Astrocyte of the spinal cord (primary cell): ENCODE results near the gene SULT1C3.

ENCODE experiments used
- DNase-seq: peaks from one replicate; pipeline ENCODE4 v3.0.0; 2011; ENCODE audit warnings: low read depth, low spot score
- H3K4me3 ChIP-seq: 2 replicates; pipeline ENCODE4 v1.5.1; 2011; ENCODE audit warnings: low read depth, mild to moderate bottlenecking, low read length, moderate library complexity
- in situ Hi-C: cut with HindIII; loops from 2 replicates; pipeline ENCODE4 v1.10.0; 2017; ENCODE audit warnings: low sequenced_read_pairs
- TF ChIP-seq, protein P1 (sequence below): IDR thresholded peaks from 2 replicates; pipeline ENCODE4 v1.5.1; 2012; ENCODE audit warnings: low read depth, mild to moderate bottlenecking, low read length, inconsistent platforms

Gene SULT1C3

DNA sequence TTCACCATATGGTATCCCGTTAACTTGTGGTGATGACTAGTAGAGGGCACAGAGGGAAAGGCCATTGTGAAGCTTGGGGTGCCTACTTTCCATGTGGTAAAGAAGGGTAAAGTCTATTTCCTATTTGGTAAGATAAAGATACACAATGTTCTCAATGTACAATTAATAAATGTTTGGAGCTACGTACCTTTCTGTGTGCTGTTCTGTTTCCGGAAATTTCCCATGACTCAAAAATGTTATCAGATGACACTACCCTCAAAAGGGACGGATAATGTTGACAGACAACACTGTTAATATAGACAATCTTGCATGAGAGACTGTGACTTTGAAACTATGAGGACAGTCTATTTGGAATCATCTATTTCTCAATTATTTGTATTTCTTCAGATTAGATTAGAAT, 4.2 kb upstream of the SULT1C3 start:
- no peak overlapping the region for H3K4me3 ChIP-seq
- no peak for DNase-seq
- TF ChIP-seq, protein P1, sequence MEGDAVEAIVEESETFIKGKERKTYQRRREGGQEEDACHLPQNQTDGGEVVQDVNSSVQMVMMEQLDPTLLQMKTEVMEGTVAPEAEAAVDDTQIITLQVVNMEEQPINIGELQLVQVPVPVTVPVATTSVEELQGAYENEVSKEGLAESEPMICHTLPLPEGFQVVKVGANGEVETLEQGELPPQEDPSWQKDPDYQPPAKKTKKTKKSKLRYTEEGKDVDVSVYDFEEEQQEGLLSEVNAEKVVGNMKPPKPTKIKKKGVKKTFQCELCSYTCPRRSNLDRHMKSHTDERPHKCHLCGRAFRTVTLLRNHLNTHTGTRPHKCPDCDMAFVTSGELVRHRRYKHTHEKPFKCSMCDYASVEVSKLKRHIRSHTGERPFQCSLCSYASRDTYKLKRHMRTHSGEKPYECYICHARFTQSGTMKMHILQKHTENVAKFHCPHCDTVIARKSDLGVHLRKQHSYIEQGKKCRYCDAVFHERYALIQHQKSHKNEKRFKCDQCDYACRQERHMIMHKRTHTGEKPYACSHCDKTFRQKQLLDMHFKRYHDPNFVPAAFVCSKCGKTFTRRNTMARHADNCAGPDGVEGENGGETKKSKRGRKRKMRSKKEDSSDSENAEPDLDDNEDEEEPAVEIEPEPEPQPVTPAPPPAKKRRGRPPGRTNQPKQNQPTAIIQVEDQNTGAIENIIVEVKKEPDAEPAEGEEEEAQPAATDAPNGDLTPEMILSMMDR, result no peak
- in situ Hi-C loops, result no loop called here

DNA sequence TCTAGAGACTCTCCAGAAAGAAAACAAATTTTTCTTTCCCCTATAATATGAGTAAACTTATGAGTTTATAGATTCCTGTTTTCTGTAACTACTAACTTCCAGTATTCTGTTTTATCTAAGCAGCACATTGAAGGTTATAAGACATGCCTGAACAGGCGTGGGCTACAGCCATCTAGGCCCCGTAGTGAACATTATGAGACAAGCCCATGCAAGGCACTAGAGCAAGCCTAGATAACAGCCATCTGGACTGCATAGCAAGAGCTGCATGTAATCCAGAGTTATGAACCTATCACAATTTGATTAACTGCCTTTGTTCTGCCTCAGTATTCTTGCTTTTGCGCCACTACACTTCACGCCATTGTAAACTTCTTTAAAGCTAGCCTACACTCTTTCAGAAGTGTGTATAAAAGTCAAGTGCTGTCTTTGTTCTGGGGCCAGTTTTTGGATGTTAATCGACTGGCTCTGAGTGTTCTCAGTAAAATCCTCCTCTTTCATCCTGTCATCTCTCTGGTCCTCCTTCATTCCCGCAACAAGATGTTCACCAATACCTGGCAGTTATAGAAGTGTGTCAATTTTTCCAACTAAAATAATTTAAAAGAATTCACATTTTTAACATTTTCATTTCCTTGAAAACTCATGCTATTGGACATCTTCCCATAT, 3.0 kb upstream of the SULT1C3 start:
- DNase-seq, result no peak
- TF ChIP-seq, protein P1, result no peak
- in situ Hi-C loops, result no loop called here
- no peak overlapping the region for H3K4me3 ChIP-seq

DNA sequence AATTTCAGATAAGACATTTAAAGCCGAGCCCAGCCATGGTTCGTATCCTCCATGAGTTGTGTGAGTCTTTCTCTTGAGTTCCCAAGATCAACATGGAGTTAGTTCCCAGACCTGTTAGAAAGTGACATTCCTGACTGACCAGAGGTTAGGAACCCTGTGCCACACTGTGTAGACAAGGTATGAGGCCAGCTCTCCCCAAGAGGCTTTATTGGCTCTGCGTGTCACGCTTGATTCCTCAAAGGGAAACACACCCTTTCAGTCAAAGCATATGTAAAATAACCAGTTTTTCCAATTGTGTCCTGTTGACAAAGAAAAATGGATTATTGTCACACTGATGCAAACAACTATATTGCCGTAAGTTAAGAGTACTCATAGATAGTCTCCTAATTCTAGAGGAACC, 1.2 kb downstream of the SULT1C3 start:
- no peak for DNase-seq
- H3K4me3 ChIP-seq, result no peak overlapping the region
- TF ChIP-seq, protein P1, result no peak
- in situ Hi-C loops, result no loop called here

DNA sequence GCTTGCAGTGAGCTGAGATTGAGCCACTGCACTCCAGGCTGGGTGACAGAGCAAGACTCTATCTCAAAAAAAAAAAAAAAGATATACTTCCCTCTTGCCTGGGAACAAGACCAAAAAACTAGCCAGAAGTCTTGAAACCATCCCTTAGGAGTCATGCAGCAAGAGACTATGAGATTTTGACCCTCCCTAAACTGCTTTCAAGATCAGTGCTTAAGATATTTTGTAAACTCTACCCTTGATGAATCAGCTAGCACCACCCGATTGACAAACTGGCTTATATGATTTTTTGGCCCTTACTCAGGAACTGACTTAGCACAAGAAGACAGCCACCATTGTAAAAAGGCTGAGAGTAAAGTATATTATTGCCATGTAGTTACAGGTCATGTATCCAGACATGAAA, 3.8 kb downstream of the SULT1C3 start:
- DNase-seq, result no peak
- TF ChIP-seq, protein P1, result no peak
- no peak overlapping the region for H3K4me3 ChIP-seq
- in situ Hi-C loops, result no loop called here

DNA sequence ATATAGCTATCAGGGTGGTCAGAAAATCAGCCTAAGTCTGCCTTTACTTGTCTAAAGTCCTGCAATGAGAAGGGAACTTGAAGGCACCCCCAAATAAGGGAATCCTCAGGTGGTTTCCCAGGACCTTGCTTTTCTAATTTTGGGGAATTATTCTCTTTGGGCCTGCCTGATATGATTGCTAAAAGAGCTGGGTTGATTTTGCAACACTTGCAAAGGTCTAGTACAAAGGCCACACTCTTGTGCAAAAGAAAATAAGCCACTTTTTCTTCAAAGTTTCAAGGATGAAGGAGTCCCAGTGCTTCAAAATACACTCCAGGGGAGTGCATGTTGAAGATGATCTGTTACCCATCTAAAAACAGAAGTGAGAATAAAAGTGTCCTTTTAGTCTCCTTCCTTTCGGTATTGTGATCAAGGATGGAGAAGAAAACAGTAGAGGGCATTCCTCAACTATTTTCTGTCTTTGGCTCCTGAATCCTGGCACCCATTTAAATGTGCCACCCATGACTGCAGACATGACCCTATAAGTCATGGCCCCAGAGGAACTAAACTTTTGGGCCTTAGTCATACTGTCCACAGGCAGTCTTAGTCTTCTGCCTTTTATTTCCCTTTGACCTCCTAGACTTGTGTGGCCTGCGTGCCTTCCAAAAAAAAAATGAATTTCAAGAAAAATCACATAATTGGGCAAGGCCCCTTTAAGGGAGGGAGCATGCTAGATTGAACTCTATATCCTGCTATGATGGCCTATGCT, 5.1 kb downstream of the SULT1C3 start:
- in situ Hi-C loops, result no loop called here
- DNase-seq, result no peak
- H3K4me3 ChIP-seq, result no peak overlapping the region
- TF ChIP-seq, protein P1, result no peak

DNA sequence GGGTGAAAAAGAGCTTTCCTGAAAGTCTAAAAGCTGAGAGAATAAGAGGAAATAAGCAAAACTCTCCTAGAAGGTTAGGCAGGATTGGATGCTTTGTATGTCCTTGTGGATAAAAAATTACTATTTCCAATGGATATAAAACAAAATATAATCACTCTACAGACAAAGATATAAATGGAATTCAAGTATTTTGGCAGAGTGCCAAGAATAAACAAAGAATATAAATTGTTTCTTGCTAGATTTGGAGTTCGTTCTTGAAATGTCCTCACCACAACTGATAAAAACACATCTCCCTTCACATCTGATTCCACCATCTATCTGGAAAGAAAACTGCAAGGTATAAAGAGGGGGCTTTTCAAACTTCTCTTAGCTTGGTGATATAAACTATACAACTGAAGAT, 13.3 kb downstream of the SULT1C3 start:
- TF ChIP-seq, protein P1, result no peak
- in situ Hi-C loops, result no loop called here
- H3K4me3 ChIP-seq, result no peak overlapping the region
- DNase-seq, result no peak
